Endothelial cell of umbilical vein (primary cell): ENCODE data around the gene RIOK1. TPM values are rescaled to one million over a fixed set of nuclear protein-coding genes. Genes with fewer than 3 reads are reported as not detected.
"Not testable (repeated sequence)": the region's sequence is repeated elsewhere in the genome, so short reads cannot be mapped to it uniquely, and the experiment has no call there.

Experiments
- BruUV-seq: library from RNA; stranded (reverse); fragments of 400-500 nt; replicated peaks from 2 replicates; lab custom pipeline; 2021; lab: Mats Ljungman, UMichigan
- CTCF ChIA-PET: fragments of 300-600, 350-600 bp; sonication (Branson Sonifier 250); formaldehyde crosslinking; loops from one replicate; lab custom pipeline; 2021; ENCODE audit warnings: antibody characterized with exemption, inconsistent platforms; lab: Charles Lee
- POLR2A ChIA-PET: fragments of 300-600, 350-600 bp; sonication (Branson Sonifier 250); formaldehyde crosslinking; loops from one replicate; lab custom pipeline; 2021; ENCODE audit warnings: antibody characterized with exemption, inconsistent platforms; lab: Charles Lee
- DNase-seq: peaks from one replicate; pipeline ENCODE4 v3.0.0-alpha.2; 2011; ENCODE audit warnings: low read depth, low spot score
- FAIRE-seq: peaks from 2 replicates; lab custom pipeline; 2011; peaks lifted over from hg19 to GRCh38; lab: Jason Lieb, UNC
- H2AFZ ChIP-seq: 2 replicates; pipeline ENCODE4 v1.6.0; 2012; ENCODE audit warnings: low read depth, low read length, control low read depth, inconsistent platforms
- H3K27ac ChIP-seq: 2 replicates; pipeline ENCODE4 v1.5.1; 2011; ENCODE audit warnings: low read depth, mild to moderate bottlenecking, control low read depth, low read length, moderate library complexity; ENCODE audit not compliant: insufficient read depth
- H3K27me3 ChIP-seq, 2 experiments: 2 replicates each; pipeline versions ENCODE4 v1.6.0 to v1.6.1; 2011; ENCODE audit warnings: low read length in 2 of 2, mixed read lengths in 1 of 2; ENCODE audit not compliant: control insufficient read depth in 2 of 2, insufficient read depth in 2 of 2
- H3K36me3 ChIP-seq, 2 experiments: 2 replicates in 1 of 2; 3 replicates in 1 of 2; pipeline ENCODE4 v1.5.1; 2011; ENCODE audit warnings: low read length in 2 of 2, mild to moderate bottlenecking in 1 of 2, moderate library complexity in 1 of 2; ENCODE audit not compliant: control insufficient read depth in 2 of 2, insufficient read depth in 2 of 2; ENCODE audit errors: extremely low read depth in 1 of 2
- H3K4me1 ChIP-seq: 3 replicates; pipeline ENCODE4 v1.5.1; 2011; ENCODE audit warnings: mild to moderate bottlenecking, low read length; ENCODE audit not compliant: control insufficient read depth, insufficient read depth; ENCODE audit errors: extremely low read depth
- H3K4me2 ChIP-seq: 2 replicates; pipeline ENCODE4 v1.6.1; 2011; ENCODE audit warnings: low read length, control low read depth, mixed read lengths; ENCODE audit not compliant: insufficient read depth
- H3K4me3 ChIP-seq, 3 experiments: fragments of 200-600 bp in 1 of 3; sonication (generic), shearing (Covaris generic) in 1 of 3; replicated peaks in 1 of 3; 2 replicates each; pipeline ENCODE4 v1.5.1; 2011 to 2016; ENCODE audit warnings: control low read depth in 3 of 3, low read length in 3 of 3, mild to moderate bottlenecking in 2 of 3, inconsistent platforms in 1 of 3, low read depth in 1 of 3, moderate library complexity in 1 of 3; ENCODE audit not compliant: insufficient read depth in 1 of 3
- H3K79me2 ChIP-seq: 2 replicates; pipeline ENCODE4 v1.6.0; 2012; ENCODE audit warnings: low read length, inconsistent platforms; ENCODE audit not compliant: control insufficient read depth, insufficient read depth
- H3K9ac ChIP-seq: replicated peaks from 2 replicates; pipeline ENCODE3; 2011; ENCODE audit warnings: low read length, control low read depth; ENCODE audit not compliant: insufficient read depth; ENCODE audit errors: extremely low read depth
- H3K9me1 ChIP-seq: replicated peaks from 3 replicates; pipeline ENCODE4 v1.6.0; 2011; ENCODE audit warnings: mild to moderate bottlenecking, low read length; ENCODE audit not compliant: control insufficient read depth, insufficient read depth; ENCODE audit errors: extremely low read depth
- H3K9me3 ChIP-seq: replicated peaks from 2 replicates; pipeline ENCODE4 v1.5.1; 2012; ENCODE audit warnings: low read length, inconsistent platforms; ENCODE audit not compliant: control insufficient read depth, insufficient read depth
- H4K20me1 ChIP-seq: replicated peaks from 2 replicates; pipeline ENCODE3; 2011; ENCODE audit warnings: mild to moderate bottlenecking, low read length; ENCODE audit not compliant: control insufficient read depth, insufficient read depth; ENCODE audit errors: extremely low read depth
- EZH2 ChIP-seq: IDR thresholded peaks from 2 replicates; pipeline ENCODE4 v1.6.1; 2012; ENCODE audit warnings: borderline replicate concordance, low read depth, mild to moderate bottlenecking, moderate library complexity, low read length, inconsistent platforms; ENCODE audit not compliant: severe bottlenecking
- FOS ChIP-seq: IDR thresholded peaks from 2 replicates; pipeline ENCODE4 v1.6.1; 2011; ENCODE audit warnings: mild to moderate bottlenecking, low read length, moderate library complexity, borderline replicate concordance; ENCODE audit not compliant: insufficient read depth
- GATA2 ChIP-seq: IDR thresholded peaks from 2 replicates; pipeline ENCODE4 v1.7.0; 2011; ENCODE audit warnings: low read depth, mild to moderate bottlenecking, moderate library complexity, mixed read lengths, low read length; ENCODE audit not compliant: insufficient read length, insufficient read depth
- JUN ChIP-seq: IDR thresholded peaks from 2 replicates; pipeline ENCODE4 v1.6.1; 2011; ENCODE audit warnings: borderline replicate concordance, low read depth; ENCODE audit not compliant: insufficient read length, insufficient read depth
- MYC ChIP-seq: IDR thresholded peaks from one replicate; pipeline ENCODE4 v1.6.1; 2011; ENCODE audit warnings: mild to moderate bottlenecking, low read depth, low read length
- dilution Hi-C: fragments of 300-500 bp; cut with MboI; formaldehyde crosslinking; loops from one replicate; pipeline ENCODE4 v1.15.0; 2019; ENCODE audit warnings: low sequenced_read_pairs; ENCODE audit not compliant: extremely low pct_ligation_motif_present
- intact Hi-C: fragments of 100-400 bp; cut with micrococcal nuclease; formaldehyde crosslinking; loops from one replicate; pipeline ENCODE4 v1.10.0; 2022
- polyA plus RNA-seq, 4 experiments: library from polyadenylated mRNA; depleted of rRNA in 3 of 4; stranded (reverse) in 3 of 4; unstranded in 1 of 4; fragments of >200 nt; gene quantifications; 2 replicates each; pipeline versions ENCODE4 v1.2.1 to v1.2.3, GENCODE V29; 2011 to 2012; ENCODE audit warnings: missing spikeins in 1 of 4
- total RNA-seq: library from RNA; stranded (reverse); gene quantifications from 2 replicates; pipeline ENCODE4 v1.2.3, GENCODE V29; 2021
- TF ChIP-seq, protein P1 (sequence below): IDR thresholded peaks from 2 replicates; pipeline ENCODE4 v1.6.1; 2011; ENCODE audit not compliant: insufficient read depth, insufficient read length

RIOK1 gene
- total and polyA plus RNA-seq, 2 donors (not counting 3 experiments of a cell fraction or from before 2014, with no cell fraction given): 9.2 to 21.4 TPM

DNA sequence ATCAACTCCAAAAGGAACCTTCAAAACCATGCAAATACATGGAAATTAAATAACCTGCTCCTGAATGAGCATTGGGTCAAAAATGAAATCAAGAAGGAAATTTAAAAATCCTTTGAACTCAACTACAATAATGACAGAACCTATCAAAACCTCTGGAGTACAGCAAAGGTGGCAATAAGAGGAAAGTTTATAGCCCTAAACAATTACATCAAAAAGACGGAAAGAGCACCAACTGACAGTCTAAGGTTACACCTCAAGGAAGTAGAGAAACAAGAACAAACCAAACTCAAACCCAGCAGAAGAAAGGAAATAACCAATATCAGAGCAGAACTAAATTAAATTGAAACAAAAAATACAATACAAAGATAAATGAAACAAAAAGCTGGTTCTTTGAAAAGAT, 39.0 kb upstream of the RIOK1 start:
- dilution Hi-C loops, H3K27me3 ChIP-seq, H3K27ac ChIP-seq, H3K4me2 ChIP-seq, H3K9me1 ChIP-seq, H4K20me1 ChIP-seq, POLR2A ChIA-PET, CTCF ChIA-PET, H2AFZ ChIP-seq, H3K9me3 ChIP-seq, BruUV-seq, H3K9ac ChIP-seq, H3K79me2 ChIP-seq, intact Hi-C loops, H3K36me3 ChIP-seq, H3K4me1 ChIP-seq, FAIRE-seq, H3K4me3 ChIP-seq, DNase-seq: not testable (repeated sequence)

DNA sequence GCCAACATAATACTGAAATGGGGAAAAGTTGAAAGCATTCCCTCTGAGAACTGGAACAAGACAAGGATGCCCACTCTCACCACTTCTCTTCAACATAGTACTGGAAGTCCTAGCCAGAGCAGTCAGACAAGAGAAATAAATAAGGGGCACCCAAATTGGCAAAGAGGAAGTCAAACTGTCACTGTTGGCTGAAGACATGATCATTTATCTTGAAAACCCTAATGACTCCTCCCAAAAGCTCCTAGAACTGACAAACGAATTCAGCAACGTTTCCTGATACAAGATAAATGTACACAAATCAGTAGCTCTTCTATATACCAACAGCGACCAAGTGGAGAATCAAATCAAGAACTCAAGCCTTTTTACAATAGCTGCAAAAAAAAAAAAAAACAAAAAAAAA, 37.7 kb upstream of the RIOK1 start:
- BruUV-seq, CTCF ChIA-PET, intact Hi-C loops: not testable (repeated sequence)

DNA sequence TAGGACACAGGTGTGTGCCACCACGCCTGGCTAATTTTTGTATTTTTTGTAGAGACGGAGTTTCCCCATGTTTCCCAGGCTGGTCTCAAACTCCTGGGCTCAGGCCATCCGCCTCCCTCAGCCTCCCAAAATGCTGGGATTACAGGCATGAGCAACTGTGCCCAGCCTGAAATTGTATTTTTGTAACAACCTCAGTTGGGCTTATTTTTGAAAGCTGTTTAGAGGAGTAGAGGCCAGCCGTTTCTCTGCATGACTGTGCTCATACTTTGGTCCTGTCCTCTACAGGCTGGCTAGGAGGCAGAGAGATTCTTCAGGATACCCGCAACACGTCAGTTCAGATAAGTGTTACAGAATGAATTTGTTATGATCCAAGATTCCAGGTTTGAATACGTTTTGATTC, 22.2 kb upstream of the RIOK1 start:
- Histone ChIP-seq H3K4me1 (no peaks in the 10 kb centered on the region), H3K4me2 (no peak overlapping the region), H3K79me2 (no peaks in the 10 kb centered on the region), H2AFZ (no peak overlapping the region), H3K9me3 (no peaks in the 10 kb centered on the region), H3K27me3 (no peaks in the 10 kb centered on the region), H4K20me1 (no peaks in the 10 kb centered on the region), H3K27ac (no peak overlapping the region), H3K9me1 (no peaks in the 10 kb centered on the region), H3K4me3 (no peak overlapping the region), H3K9ac (no peak overlapping the region), H3K36me3 (no peaks in the 10 kb centered on the region)
- TF ChIP-seq MYC (no peak), JUN (no peak), FOS (no peak), EZH2 (no peak), GATA2 (no peak)
- TF ChIP-seq, protein P1, sequence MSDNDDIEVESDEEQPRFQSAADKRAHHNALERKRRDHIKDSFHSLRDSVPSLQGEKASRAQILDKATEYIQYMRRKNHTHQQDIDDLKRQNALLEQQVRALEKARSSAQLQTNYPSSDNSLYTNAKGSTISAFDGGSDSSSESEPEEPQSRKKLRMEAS: no peak
- intact Hi-C loops: no loop called here
- no peak for FAIRE-seq
- CTCF ChIA-PET: interaction anchor here (0.6 kb wide), 1 partner anchor 248 kb away, joined by 3 read pairs; no protein-coding TSS in a partner anchor
- POLR2A ChIA-PET: no interaction called here
- BruUV-seq: no TSS peak
- dilution Hi-C loops: no loop called here
- no peak for DNase-seq

More for the DNA sequence above, 37.7 kb upstream of the RIOK1 start:
- H3K79me2 ChIP-seq, H4K20me1 ChIP-seq, H3K4me3 ChIP-seq, H3K27me3 ChIP-seq, dilution Hi-C loops, H3K4me2 ChIP-seq, H3K9ac ChIP-seq, POLR2A ChIA-PET, H2AFZ ChIP-seq, H3K9me3 ChIP-seq, FAIRE-seq, H3K27ac ChIP-seq, H3K9me1 ChIP-seq, H3K4me1 ChIP-seq, DNase-seq, H3K36me3 ChIP-seq: not testable (repeated sequence)
